ENCODE results near the gene PRRT1. TPM values are rescaled to one million over a fixed set of nuclear protein-coding genes. Genes with fewer than 3 reads are reported as not detected.
A peak's percentile ranks its signal among the peaks of the same experiment; 100 is the strongest.

The PRRT1 gene
- total RNA-seq, 1 donor from 2014 or later = 2.9 TPM

DNA sequence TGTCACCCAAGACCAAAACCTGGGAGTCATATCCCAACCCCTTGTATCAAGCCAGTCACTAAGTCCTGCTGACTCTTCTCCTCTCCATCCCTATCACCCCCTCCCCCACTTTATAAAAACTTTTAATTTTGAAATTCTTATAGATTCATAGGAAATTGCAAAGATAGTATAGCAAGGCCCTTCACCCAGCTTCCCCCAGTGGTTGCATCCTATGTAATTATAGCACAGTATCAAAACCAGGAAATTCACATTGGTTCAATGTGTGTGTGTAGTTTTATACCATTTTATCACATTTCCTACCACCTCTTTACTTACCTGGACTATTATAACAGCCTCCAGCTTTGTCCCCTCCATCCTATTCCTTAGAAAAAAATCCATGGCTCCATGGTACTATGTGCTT lies 6.3 kb upstream of the PRRT1 start:
- Mint-ChIP-seq H3K9me3 (ENCODE audit: low read depth) (no peaks in the 10 kb centered on the region), H3K4me1 (ENCODE audit: low read depth) (peaks cover 18% of the 10 kb centered on the region), H3K36me3 (ENCODE audit: insufficient read depth) (peaks cover 23% of the 10 kb centered on the region), H3K27ac (no peak overlapping the region), H3K27me3 (no peaks in the 10 kb centered on the region), H3K4me3 (ENCODE audit: low read depth) (no peak overlapping the region)
- no peak for TF ChIP-seq CTCF (IDR thresholded peaks at IDR 0.05; ENCODE audit: unreplicated experiment)
- no peak for DNase-seq (ENCODE audit: low spot score, unreplicated experiment)

GRCh38 chr6:32156891-32157290 lies 5.2 kb upstream of the PRRT1 start:
- Mint-ChIP-seq H3K9me3 (ENCODE audit: low read depth) (no peaks in the 10 kb centered on the region), H3K27me3 (no peaks in the 10 kb centered on the region), H3K4me1 (ENCODE audit: low read depth) (peaks cover 28% of the 10 kb centered on the region), H3K36me3 (ENCODE audit: insufficient read depth) (peaks cover 16% of the 10 kb centered on the region), H3K27ac (no peak overlapping the region), H3K4me3 (ENCODE audit: low read depth) (no peak overlapping the region)
- no peak for DNase-seq (ENCODE audit: low spot score, unreplicated experiment)
- no peak for TF ChIP-seq CTCF (IDR thresholded peaks at IDR 0.05; ENCODE audit: unreplicated experiment)

DNA sequence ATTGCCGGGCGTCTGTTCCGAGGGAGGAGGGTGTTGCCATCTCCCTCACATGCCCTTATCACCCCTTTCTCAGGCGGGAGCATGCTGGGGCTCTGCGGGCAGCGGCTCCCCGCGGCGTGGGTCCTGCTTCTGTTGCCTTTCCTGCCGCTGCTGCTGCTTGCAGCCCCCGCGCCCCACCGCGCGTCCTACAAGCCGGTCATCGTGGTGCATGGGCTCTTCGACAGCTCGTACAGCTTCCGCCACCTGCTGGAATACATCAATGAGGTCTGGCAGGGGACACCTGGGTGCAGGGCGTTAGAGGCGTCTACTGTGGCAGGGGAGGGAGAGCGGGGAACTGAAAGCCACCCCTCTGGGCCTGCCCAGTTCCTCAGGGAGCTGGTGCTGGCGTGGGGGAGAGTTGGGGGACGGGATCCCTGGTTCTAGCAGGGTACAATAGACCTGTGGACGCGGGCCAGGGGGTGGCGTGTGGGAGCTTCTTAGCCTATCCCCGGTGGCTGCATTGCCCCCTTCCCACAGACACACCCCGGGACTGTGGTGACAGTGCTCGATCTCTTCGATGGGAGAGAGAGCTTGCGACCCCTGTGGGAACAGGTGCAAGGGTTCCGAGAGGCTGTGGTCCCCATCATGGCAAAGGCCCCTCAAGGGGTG lies 2.9 kb upstream of the PRRT1 start:
- peak; percentile 63 for TF ChIP-seq CTCF (IDR thresholded peaks at IDR 0.05; ENCODE audit: unreplicated experiment)
- Mint-ChIP-seq H3K27ac (peak overlapping the region; percentile 98), H3K36me3 (ENCODE audit: insufficient read depth) (peaks cover 17% of the 10 kb centered on the region), H3K4me3 (ENCODE audit: low read depth) (peak overlapping the region; percentile 99), H3K4me1 (ENCODE audit: low read depth) (peaks cover 28% of the 10 kb centered on the region), H3K9me3 (ENCODE audit: low read depth) (no peaks in the 10 kb centered on the region), H3K27me3 (peaks cover 13% of the 10 kb centered on the region)
- DNase-seq (ENCODE audit: low spot score, unreplicated experiment) = peak; percentile 59

DNA sequence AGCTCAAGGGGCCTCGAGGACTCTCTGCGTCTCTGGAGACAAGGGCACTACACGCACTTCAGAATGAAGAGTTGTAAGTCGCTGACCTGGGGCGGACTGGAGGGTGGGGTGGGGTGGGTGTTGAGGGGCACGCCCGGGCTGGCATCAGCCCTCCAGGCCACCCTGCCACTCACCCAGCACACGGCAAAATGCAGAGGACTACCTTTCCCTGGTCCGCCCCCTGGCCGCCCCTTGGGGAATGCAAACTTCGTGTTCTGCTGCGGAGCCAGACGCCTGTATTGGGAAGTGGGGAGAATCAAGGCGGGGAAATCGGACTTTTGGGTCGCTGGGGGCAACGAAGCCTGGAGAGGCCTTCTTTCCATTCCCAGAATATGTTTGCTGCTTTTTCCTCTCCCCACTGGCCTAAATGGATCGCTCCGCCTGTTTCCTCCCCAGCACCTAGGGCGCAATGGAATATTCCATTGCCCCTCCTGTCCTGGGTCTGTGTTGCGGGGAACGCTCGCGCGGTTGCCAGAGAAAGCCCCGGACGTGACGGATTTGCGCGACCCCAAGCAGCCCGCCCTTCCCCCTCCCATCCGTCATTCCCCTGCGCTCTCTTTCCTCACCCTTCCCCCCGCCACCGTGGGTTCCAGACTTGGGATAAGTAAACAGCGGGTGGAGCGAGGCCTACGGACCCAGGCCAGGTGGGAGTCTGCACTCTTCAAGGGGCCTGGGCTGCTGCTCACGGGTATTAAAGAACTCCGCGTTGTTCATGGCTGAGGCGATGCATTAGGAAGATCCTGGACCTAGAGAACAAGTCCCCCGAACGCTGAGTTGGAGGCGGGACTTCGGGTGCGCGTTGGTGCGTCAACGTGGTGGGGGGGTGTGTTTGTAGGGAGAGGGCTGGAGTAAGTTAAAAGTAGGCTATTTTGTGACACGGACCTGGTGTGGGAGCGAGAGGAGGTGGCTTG lies 2.1 kb upstream of the PRRT1 start, which contains the start of gene PPT2:
PPT2 (plus strand) TSS at position 578 of the 950 bp plus-strand sequence. CDS start 454 bp downstream, outside the sequence.
- Mint-ChIP-seq H3K27me3 (peaks cover 13% of the 10 kb centered on the region), H3K4me1 (ENCODE audit: low read depth) (peaks cover 28% of the 10 kb centered on the region), H3K9me3 (ENCODE audit: low read depth) (no peaks in the 10 kb centered on the region), H3K36me3 (ENCODE audit: insufficient read depth) (peaks cover 17% of the 10 kb centered on the region), H3K27ac (peak within 1 kb of the TSS; percentile 98), H3K4me3 (ENCODE audit: low read depth) (peak within 1 kb of the TSS; percentile 99)
- TF ChIP-seq CTCF (IDR thresholded peaks at IDR 0.05; ENCODE audit: unreplicated experiment) = peak; percentile 38
- peak; percentile 75 for DNase-seq (ENCODE audit: low spot score, unreplicated experiment)

- DNase-seq (ENCODE audit: low spot score, unreplicated experiment) = peak; percentile 21
- TF ChIP-seq CTCF (IDR thresholded peaks at IDR 0.05; ENCODE audit: unreplicated experiment) = no peak
- peaks cover 12% of the 10 kb centered on the region for H3K36me3 Mint-ChIP-seq (ENCODE audit: insufficient read depth)
- H3K4me1 Mint-ChIP-seq (ENCODE audit: low read depth) = peaks cover 26% of the 10 kb centered on the region
- peak overlapping the region; percentile 98 for H3K27ac Mint-ChIP-seq
- H3K4me3 Mint-ChIP-seq (ENCODE audit: low read depth) = peak overlapping the region; percentile 99
- no peaks in the 10 kb centered on the region for H3K9me3 Mint-ChIP-seq (ENCODE audit: low read depth)
- H3K27me3 Mint-ChIP-seq = peaks cover 13% of the 10 kb centered on the region
These were observed 1.2 kb upstream of the PRRT1 start for GRCh38 chr6:32152769-32153563.
